ENCODE measurements around the gene CRELD2. TPM values are rescaled to one million over a fixed set of nuclear protein-coding genes. Genes with fewer than 3 reads are reported as not detected.

The CRELD2 gene
- total and polyA plus RNA-seq, 2 experiments from 2014 or later: 35.7 to 47.7 TPM

GRCh38 chr22:49906799-49907290 lies 11.6 kb upstream of the CRELD2 start:
- peaks cover 4% of the 10 kb centered on the region; the same call in 1 of the 3 replicates for H3K9me3 Mint-ChIP-seq
- no peak for DNase-seq (ENCODE audit: low spot score)
- H3K4me1 Mint-ChIP-seq: no peaks in the 10 kb centered on the region
- Histone ChIP-seq H3K9me2 (ENCODE audit: insufficient read depth) (no peaks in the 10 kb centered on the region), H3K4me3 (no peak overlapping the region), H3K4me1 (ENCODE audit: insufficient read depth) (no peaks in the 10 kb centered on the region), H3K36me3 (ENCODE audit: insufficient read depth) (no peaks in the 10 kb centered on the region), H3K4me2 (no peak overlapping the region), H2AFZ (no peak overlapping the region), H3K79me2 (replicated peaks; ENCODE audit: insufficient read depth) (no peaks in the 10 kb centered on the region), H3K27ac (ENCODE audit: low read depth) (no peak overlapping the region), H3F3A (replicated peaks; ENCODE audit: low read depth) (peaks cover 12% of the 10 kb centered on the region), H3K27me3 (ENCODE audit: insufficient read depth) (no peaks in the 10 kb centered on the region), H4K20me1 (replicated peaks; ENCODE audit: insufficient read depth) (no peaks in the 10 kb centered on the region)
- no peak for ATAC-seq
- TF ChIP-seq JUNB (IDR thresholded peaks at IDR 0.05; ENCODE audit: unreplicated experiment) (no peak), CTCF (conservative IDR thresholded peaks at IDR 0.05; ENCODE audit: low read depth in 2 of 2) (no peak), CREB1 (CRISPR knock-in tag; IDR thresholded peaks at IDR 0.05; ENCODE audit: low read depth) (no peak), NANOG (IDR thresholded peaks at IDR 0.05; ENCODE audit: borderline replicate concordance) (no peak), EZH2 (IDR thresholded peaks at IDR 0.05; ENCODE audit: low read depth, unreplicated experiment) (no peak), POLR2AphosphoS5 (IDR thresholded peaks at IDR 0.05; ENCODE audit: low read depth) (no peak), STAT1 (IDR thresholded peaks at IDR 0.05; ENCODE audit: unreplicated experiment) (no peak), ZNF462 (CRISPR knock-in tag; IDR thresholded peaks at IDR 0.05) (no peak), EZH2phosphoT487 (IDR thresholded peaks at IDR 0.05; ENCODE audit: unreplicated experiment) (no peak), ZNF331 (CRISPR knock-in tag; IDR thresholded peaks at IDR 0.05; ENCODE audit: low read depth) (no peak), ZNF114 (CRISPR knock-in tag; IDR thresholded peaks at IDR 0.05) (no peak), ETS1 (IDR thresholded peaks at IDR 0.05) (no peak)
- TF ChIP-seq, protein P1, sequence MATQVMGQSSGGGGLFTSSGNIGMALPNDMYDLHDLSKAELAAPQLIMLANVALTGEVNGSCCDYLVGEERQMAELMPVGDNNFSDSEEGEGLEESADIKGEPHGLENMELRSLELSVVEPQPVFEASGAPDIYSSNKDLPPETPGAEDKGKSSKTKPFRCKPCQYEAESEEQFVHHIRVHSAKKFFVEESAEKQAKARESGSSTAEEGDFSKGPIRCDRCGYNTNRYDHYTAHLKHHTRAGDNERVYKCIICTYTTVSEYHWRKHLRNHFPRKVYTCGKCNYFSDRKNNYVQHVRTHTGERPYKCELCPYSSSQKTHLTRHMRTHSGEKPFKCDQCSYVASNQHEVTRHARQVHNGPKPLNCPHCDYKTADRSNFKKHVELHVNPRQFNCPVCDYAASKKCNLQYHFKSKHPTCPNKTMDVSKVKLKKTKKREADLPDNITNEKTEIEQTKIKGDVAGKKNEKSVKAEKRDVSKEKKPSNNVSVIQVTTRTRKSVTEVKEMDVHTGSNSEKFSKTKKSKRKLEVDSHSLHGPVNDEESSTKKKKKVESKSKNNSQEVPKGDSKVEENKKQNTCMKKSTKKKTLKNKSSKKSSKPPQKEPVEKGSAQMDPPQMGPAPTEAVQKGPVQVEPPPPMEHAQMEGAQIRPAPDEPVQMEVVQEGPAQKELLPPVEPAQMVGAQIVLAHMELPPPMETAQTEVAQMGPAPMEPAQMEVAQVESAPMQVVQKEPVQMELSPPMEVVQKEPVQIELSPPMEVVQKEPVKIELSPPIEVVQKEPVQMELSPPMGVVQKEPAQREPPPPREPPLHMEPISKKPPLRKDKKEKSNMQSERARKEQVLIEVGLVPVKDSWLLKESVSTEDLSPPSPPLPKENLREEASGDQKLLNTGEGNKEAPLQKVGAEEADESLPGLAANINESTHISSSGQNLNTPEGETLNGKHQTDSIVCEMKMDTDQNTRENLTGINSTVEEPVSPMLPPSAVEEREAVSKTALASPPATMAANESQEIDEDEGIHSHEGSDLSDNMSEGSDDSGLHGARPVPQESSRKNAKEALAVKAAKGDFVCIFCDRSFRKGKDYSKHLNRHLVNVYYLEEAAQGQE (IDR thresholded peaks at IDR 0.05; ENCODE audit: unreplicated experiment): no peak
- H3K27ac Mint-ChIP-seq: no peak overlapping the region; the same call in 1 of the 2 replicates
- H3K36me3 Mint-ChIP-seq (ENCODE audit: low read depth): peaks cover 34% of the 10 kb centered on the region
- peaks cover 14% of the 10 kb centered on the region for H3K27me3 Mint-ChIP-seq (ENCODE audit: insufficient read depth, low read depth, poor library complexity)
- no peak overlapping the region for H3K4me3 Mint-ChIP-seq

All from GM23338 (cell line).